ENCODE results near the gene KNL1. TPM values are rescaled to one million over a fixed set of nuclear protein-coding genes. Genes with fewer than 3 reads are reported as not detected.

Gene KNL1
- total RNA-seq, 1 donor from 2014 or later, result 1.5 TPM

DNA sequence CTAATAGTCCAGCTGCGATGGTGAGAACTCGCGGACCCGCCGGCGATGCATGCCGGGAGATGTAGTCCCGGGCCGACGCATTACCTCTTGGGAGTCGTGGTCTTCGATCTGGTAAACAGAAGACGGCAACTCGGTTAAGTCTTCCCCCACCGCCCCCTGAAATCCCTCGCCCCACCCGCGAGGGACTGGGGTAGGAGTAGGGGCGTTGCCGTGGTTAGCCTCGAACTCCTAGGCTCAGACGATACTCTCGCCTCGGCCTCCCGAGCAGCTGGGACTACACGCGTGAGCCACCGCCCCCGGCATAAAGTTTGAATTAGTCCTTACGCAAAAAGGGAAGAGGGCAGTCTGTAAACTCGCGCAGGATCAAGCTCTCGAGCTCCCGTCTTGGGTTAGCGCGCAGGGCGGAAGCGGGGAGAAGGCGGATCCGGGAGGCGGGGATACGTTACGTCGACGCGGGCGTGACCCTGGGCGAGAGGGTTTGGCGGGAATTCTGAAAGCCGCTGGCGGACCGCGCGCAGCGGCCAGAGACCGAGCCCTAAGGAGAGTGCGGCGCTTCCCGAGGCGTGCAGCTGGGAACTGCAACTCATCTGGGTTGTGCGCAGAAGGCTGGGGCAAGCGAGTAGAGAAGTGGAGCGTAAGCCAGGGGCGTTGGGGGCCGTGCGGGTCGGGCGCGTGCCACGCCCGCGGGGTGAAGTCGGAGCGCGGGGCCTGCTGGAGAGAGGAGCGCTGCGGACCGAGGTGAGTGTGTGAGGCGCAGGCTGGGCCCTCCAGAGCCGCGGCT, 100.8 kb downstream of the KNL1 start, which contains the start of gene RAD51:
Gene RAD51 (plus strand): TSS at position 487 of the 781 bp plus-strand sequence. CDS start 3,585 bp downstream, outside the sequence.
- H3K4me3 ChIP-seq, result peak within 1 kb of the TSS; percentile 74
- peaks cover 6% of the 10 kb centered on the region for H3K36me3 ChIP-seq
- no peaks in the 10 kb centered on the region for H3K9me3 ChIP-seq
- TF ChIP-seq, protein P1, sequence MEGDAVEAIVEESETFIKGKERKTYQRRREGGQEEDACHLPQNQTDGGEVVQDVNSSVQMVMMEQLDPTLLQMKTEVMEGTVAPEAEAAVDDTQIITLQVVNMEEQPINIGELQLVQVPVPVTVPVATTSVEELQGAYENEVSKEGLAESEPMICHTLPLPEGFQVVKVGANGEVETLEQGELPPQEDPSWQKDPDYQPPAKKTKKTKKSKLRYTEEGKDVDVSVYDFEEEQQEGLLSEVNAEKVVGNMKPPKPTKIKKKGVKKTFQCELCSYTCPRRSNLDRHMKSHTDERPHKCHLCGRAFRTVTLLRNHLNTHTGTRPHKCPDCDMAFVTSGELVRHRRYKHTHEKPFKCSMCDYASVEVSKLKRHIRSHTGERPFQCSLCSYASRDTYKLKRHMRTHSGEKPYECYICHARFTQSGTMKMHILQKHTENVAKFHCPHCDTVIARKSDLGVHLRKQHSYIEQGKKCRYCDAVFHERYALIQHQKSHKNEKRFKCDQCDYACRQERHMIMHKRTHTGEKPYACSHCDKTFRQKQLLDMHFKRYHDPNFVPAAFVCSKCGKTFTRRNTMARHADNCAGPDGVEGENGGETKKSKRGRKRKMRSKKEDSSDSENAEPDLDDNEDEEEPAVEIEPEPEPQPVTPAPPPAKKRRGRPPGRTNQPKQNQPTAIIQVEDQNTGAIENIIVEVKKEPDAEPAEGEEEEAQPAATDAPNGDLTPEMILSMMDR (IDR thresholded peaks at IDR 0.05), result no peak
- intact Hi-C loops (cut with DNase I), result no loop called here
- ATAC-seq, result peak; percentile 99
- no peaks in the 10 kb centered on the region for H3K27me3 ChIP-seq (ENCODE audit: low read depth)
- peaks cover 18% of the 10 kb centered on the region for H3K4me1 ChIP-seq
- DNase-seq, result peak; percentile 97
- peak within 1 kb of the TSS; percentile 98 for H3K27ac ChIP-seq

DNA sequence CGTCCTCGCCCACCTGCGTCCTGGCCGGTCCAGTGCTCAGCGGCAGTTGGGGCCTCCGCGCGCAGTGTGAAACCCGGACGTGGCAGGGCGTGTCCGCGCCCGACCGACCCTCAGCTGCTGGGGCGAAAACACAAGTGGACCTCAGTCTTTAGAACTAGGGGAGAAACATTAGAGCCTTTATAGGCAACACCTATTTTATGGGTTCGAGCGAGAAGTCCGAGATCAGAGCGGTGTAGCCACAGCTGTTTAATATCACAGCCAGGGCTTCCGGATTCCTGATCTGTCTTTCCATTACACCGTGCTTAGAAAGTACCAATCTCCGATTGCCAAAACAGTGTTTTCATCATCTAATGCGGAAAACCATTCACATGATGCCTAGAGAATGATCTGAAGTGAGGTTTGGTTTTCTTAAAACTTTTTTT, 101.4 kb downstream of the KNL1 start:
- Histone ChIP-seq H3K27ac (no peak overlapping the region), H3K27me3 (ENCODE audit: low read depth) (no peaks in the 10 kb centered on the region), H3K36me3 (peaks cover 6% of the 10 kb centered on the region), H3K4me1 (peaks cover 18% of the 10 kb centered on the region), H3K4me3 (peak overlapping the region; percentile 74), H3K9me3 (no peaks in the 10 kb centered on the region)
- TF ChIP-seq, protein P1 (IDR thresholded peaks at IDR 0.05), result no peak
- ATAC-seq, result peak; percentile 2 to 31
- DNase-seq, result no peak
- intact Hi-C loops (cut with DNase I), result no loop called here

DNA sequence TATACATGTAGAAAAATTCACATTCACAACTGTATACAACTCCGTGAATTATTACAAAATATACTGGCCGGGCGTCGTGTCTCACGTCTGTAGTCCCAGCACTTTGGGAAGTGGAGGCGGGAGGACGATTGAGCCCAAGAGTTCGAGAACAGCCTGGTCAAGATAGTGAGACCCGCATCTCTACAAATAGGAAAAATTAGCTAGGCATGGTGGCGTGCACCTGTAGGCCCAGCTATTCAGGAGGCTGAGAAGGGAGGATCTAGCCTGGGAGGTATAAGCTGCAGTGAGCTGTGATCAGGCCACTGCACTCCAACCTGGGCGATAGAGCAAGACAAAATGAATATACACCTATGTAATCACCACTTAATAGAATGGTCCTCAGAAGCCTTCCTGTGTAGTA, 102.2 kb downstream of the KNL1 start:
- intact Hi-C loops (cut with DNase I), result no loop called here
- H3K9me3 ChIP-seq, result no peaks in the 10 kb centered on the region
- TF ChIP-seq, protein P1 (IDR thresholded peaks at IDR 0.05), result no peak
- H3K4me1 ChIP-seq, result peaks cover 18% of the 10 kb centered on the region
- peaks cover 6% of the 10 kb centered on the region for H3K36me3 ChIP-seq
- ATAC-seq (no peak), DNase-seq (no peak)
- H3K27ac ChIP-seq, result no peak overlapping the region
- H3K27me3 ChIP-seq (ENCODE audit: low read depth), result no peaks in the 10 kb centered on the region
- no peak overlapping the region for H3K4me3 ChIP-seq

DNA sequence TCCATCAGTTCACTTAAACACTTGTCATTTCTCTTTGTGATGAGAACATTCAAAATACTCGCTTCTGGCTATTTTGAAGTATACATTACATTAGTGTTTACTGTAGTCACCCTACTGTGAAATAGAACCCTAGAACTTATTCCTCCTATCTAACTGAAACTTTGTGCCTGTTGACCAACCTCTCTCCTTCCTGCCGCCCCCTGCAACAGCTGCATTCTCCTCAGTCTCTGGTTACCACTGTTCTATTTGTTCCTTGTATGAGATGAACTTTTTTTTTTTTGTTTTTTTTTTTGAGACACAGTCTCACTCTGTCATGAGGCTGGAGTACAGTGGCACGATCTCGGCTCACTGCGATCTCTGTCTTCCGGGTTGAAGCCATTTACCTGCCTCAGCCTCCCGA, 103.9 kb downstream of the KNL1 start:
- intact Hi-C loops (cut with DNase I), result no loop called here
- Histone ChIP-seq H3K4me1 (peaks cover 18% of the 10 kb centered on the region), H3K36me3 (no peaks in the 10 kb centered on the region), H3K4me3 (no peak overlapping the region), H3K27ac (no peak overlapping the region), H3K9me3 (no peaks in the 10 kb centered on the region), H3K27me3 (ENCODE audit: low read depth) (no peaks in the 10 kb centered on the region)
- TF ChIP-seq, protein P1 (IDR thresholded peaks at IDR 0.05), result no peak
- DNase-seq (no peak), ATAC-seq (no peak)

DNA sequence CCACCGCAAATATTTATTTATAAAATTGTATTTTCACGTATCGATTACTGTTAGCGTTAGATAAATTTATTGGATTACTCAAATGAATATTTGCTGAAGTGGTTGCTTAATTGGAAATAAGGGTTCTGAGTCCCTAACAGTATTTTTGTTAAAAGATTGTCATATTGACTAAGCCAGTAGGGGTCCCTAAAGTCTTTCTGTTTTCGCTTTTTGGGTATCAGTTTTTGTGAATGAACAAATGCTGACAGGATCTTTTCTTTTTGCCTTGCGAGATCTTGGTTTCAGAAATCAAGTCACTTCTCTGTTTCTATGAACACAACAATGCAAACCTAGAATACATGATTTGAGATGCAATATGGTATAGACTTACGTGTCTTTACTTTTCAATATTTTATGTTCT, 108.0 kb downstream of the KNL1 start:
- ATAC-seq, result no peak
- intact Hi-C loops (cut with DNase I), result no loop called here
- TF ChIP-seq, protein P1 (IDR thresholded peaks at IDR 0.05), result no peak
- no peak overlapping the region for H3K27ac ChIP-seq
- H3K4me1 ChIP-seq, result no peaks in the 10 kb centered on the region
- DNase-seq, result no peak
- no peak overlapping the region for H3K4me3 ChIP-seq
- no peaks in the 10 kb centered on the region for H3K36me3 ChIP-seq
- H3K27me3 ChIP-seq (ENCODE audit: low read depth), result no peaks in the 10 kb centered on the region
- H3K9me3 ChIP-seq, result no peaks in the 10 kb centered on the region

Measured in lower lobe of right lung (tissue), 2 donors.